GM12878 (cell line): Measurements from ENCODE around the gene SENP1. TPM values are rescaled to one million over a fixed set of nuclear protein-coding genes. Genes with fewer than 3 reads are reported as not detected.

ENCODE experiments used
- ATAC-seq: fragments of 200-7000 bp; cut with Tn5 transposase; 3 replicates; pipeline ENCODE4 v1.9.1; 2020; ENCODE audit warnings: mild to moderate bottlenecking, moderate library complexity
- BruUV-seq: library from RNA; stranded (reverse); fragments of 400-500 nt; replicated peaks from 2 replicates; lab custom pipeline; 2021; lab: Mats Ljungman, UMichigan
- CTCF ChIA-PET: fragments of 300-600 bp; sonication (Branson Sonifier 250); formaldehyde crosslinking; extraction: SDS; loops from one replicate; lab custom pipeline; 2021; ENCODE audit warnings: inconsistent platforms; lab: Yijun Ruan, JAX
- POLR2A ChIA-PET: fragments of 350-600 bp; formaldehyde crosslinking; extraction: SDS; loops from one replicate; lab custom pipeline; 2021; ENCODE audit warnings: inconsistent platforms; lab: Charles Lee
- RAD21 ChIA-PET: fragments of 300-600 bp; sonication (Branson Sonifier 250); formaldehyde crosslinking; loops from one replicate; lab custom pipeline; 2023; ENCODE audit warnings: antibody characterized with exemption; ENCODE audit not compliant: unreplicated experiment; lab: Charles Lee
- SMC1A ChIA-PET: fragments of 300-600 bp; sonication (Branson Sonifier 250); formaldehyde crosslinking; loops from one replicate; lab custom pipeline; 2023; ENCODE audit not compliant: unreplicated experiment, uncharacterized antibody; lab: Charles Lee
- DNase-seq: peaks from one replicate; pipeline ENCODE4 v3.0.0-alpha.2; 2011; ENCODE audit warnings: low read depth, low spot score
- FAIRE-seq: peaks from 3 replicates; lab custom pipeline; 2011; peaks lifted over from hg19 to GRCh38; lab: Jason Lieb, UNC
- H2AFZ ChIP-seq: 2 replicates; pipeline ENCODE4 v1.6.0; 2011; ENCODE audit warnings: low read depth, low read length, control low read depth; ENCODE audit not compliant: control insufficient read depth
- H3K27ac ChIP-seq: 2 replicates; pipeline ENCODE4 v1.5.1; 2011; ENCODE audit warnings: control low read depth; ENCODE audit not compliant: control insufficient read depth, insufficient read depth
- H3K27me3 ChIP-seq, 2 experiments: replicated peaks in 1 of 2; 2 replicates each; pipeline versions ENCODE4 v1.6.0 to v1.6.1; 2011; ENCODE audit warnings: low read length in 1 of 2; ENCODE audit not compliant: control insufficient read depth in 2 of 2, insufficient read depth in 2 of 2
- H3K36me3 ChIP-seq, 2 experiments: 2 replicates each; pipeline ENCODE4 v1.5.1; 2011; ENCODE audit warnings: low read length in 1 of 2; ENCODE audit not compliant: control insufficient read depth in 2 of 2, insufficient read depth in 2 of 2
- H3K4me1 ChIP-seq: 2 replicates; pipeline ENCODE4 v1.6.1; 2011; ENCODE audit warnings: mild to moderate bottlenecking, low read length, moderate library complexity, mixed read lengths; ENCODE audit not compliant: control insufficient read depth, insufficient read depth
- H3K4me2 ChIP-seq: 2 replicates; pipeline ENCODE4 v1.6.0; 2011; ENCODE audit warnings: control low read depth; ENCODE audit not compliant: control insufficient read depth, insufficient read depth
- H3K4me3 ChIP-seq: fragments of 200-600 bp; sonication (generic); 2 replicates; pipeline ENCODE4 v1.5.1; 2016
- H3K79me2 ChIP-seq: 2 replicates; pipeline ENCODE4 v1.6.0; 2011; ENCODE audit warnings: low read length; ENCODE audit not compliant: control insufficient read depth, insufficient read depth
- H3K9ac ChIP-seq: 2 replicates; pipeline ENCODE4 v1.8.0; 2011; ENCODE audit warnings: low read length, control low read depth, mixed read lengths; ENCODE audit not compliant: control insufficient read depth, insufficient read depth
- H3K9me3 ChIP-seq: replicated peaks from 3 replicates; pipeline ENCODE4 v1.5.1; 2011; ENCODE audit warnings: mild to moderate bottlenecking, low read length; ENCODE audit not compliant: control insufficient read depth, insufficient read depth
- H4K20me1 ChIP-seq: 2 replicates; pipeline ENCODE4 v1.6.0; 2011; ENCODE audit not compliant: control insufficient read depth, insufficient read depth
- ATF3 ChIP-seq: IDR thresholded peaks from 2 replicates; pipeline ENCODE4 v1.6.1; 2011; ENCODE audit warnings: low read depth, mild to moderate bottlenecking, low read length, moderate library complexity, borderline replicate concordance; ENCODE audit errors: extremely low read depth
- CEBPZ ChIP-seq: fragments of 150-350 bp; IDR thresholded peaks from 2 replicates; pipeline ENCODE4 v1.6.1; 2016; ENCODE audit warnings: low read depth, low read length
- HSF1 ChIP-seq: fragments of 150-350 bp; IDR thresholded peaks from 2 replicates; pipeline ENCODE4 v1.6.1; 2014; ENCODE audit warnings: mild to moderate bottlenecking, low read depth, low read length
- NRF1 ChIP-seq: conservative IDR thresholded peaks from 2 replicates; pipeline ENCODE4 v1.6.1; 2011; ENCODE audit warnings: mild to moderate bottlenecking, low read depth, low read length, improper control_type of control experiment
- PAX5 ChIP-seq: IDR thresholded peaks from 2 replicates; pipeline ENCODE4 v1.6.1; 2011; ENCODE audit warnings: low read depth, low read length, borderline replicate concordance
- SUPT20H ChIP-seq: IDR thresholded peaks from 2 replicates; pipeline ENCODE4 v1.6.1; 2011; ENCODE audit warnings: low read depth, mild to moderate bottlenecking, low read length, moderate library complexity, borderline replicate concordance; ENCODE audit not compliant: control insufficient read depth
- TCF12 ChIP-seq: IDR thresholded peaks from 2 replicates; pipeline ENCODE4 v1.6.1; 2011; ENCODE audit warnings: low read depth, mild to moderate bottlenecking, low read length
- ZNF24 ChIP-seq: fragments of 450-650 bp; IDR thresholded peaks from 2 replicates; pipeline ENCODE4 v1.6.1; 2017; ENCODE audit warnings: antibody characterized with exemption, mild to moderate bottlenecking
- WGBS: methylation state at CpG from one replicate; pipeline ENCODE4 v1.1.6; 2016; ENCODE audit warnings: low lambda C conversion rate; ENCODE audit not compliant: insufficient replicate concordance, insufficient coverage; ENCODE audit errors: missing lambda C conversion rate; 5-methylcytosine and 5-hydroxymethylcytosine counted together
- in situ Hi-C: fragments of 300-500 bp; cut with MboI; formaldehyde crosslinking; loops from 9 replicates; pipeline ENCODE4 v1.14.3; 2018; ENCODE audit warnings: mixed read lengths
- intact Hi-C: fragments of 100-400 bp; cut with micrococcal nuclease; formaldehyde crosslinking; loops from one replicate; pipeline ENCODE4 v1.14.2; 2022; ENCODE audit not compliant: unreplicated experiment
- polyA plus RNA-seq, 11 experiments: library from polyadenylated mRNA; depleted of rRNA in 4 of 11; unstranded in 6 of 11; stranded (reverse) in 5 of 11; fragments of >200 nt; fragmentation: Nextera tagmentation in 4 of 11; fragmentation: Illumina TruSeq in 1 of 11; extraction: Ambion mirVana in 4 of 11; extraction: Trizol in 1 of 11; gene quantifications; 1 replicate in 1 of 11; 2 replicates in 10 of 11; pipeline versions ENCODE4 v1.2.1 to v1.2.3, GENCODE V29; 2011 to 2016; ENCODE audit warnings: inconsistent platforms in 2 of 11, missing spikeins in 2 of 11, low read depth in 1 of 11
- total RNA-seq, 4 experiments: library from RNA; depleted of rRNA in 3 of 4; stranded (reverse); fragments of >200 nt in 3 of 4; fragmentation: Illumina TruSeq in 1 of 4; extraction: Trizol in 1 of 4; gene quantifications; 2 replicates each; pipeline versions ENCODE4 v1.2.1 to v1.2.3, GENCODE V29; 2013 to 2021

SENP1 gene
- total and polyA plus RNA-seq, 10 of the 15 experiments (the other 5 are each of a cell fraction or from before 2014, with no cell fraction given), result 8.1 to 52.4 (median 26.1) TPM

- 39% methylated on average over 8 of the region's 8 CpGs for WGBS
- BruUV-seq, result no TSS peak
- RAD21 ChIA-PET, result no interaction called here
Observed at GRCh38 chr12:48034835-48035805, 70.8 kb downstream of the SENP1 start.

GRCh38 chr12:48033451-48033850 lies 72.4 kb downstream of the SENP1 start:
- no peaks in the 10 kb centered on the region for H3K27me3 ChIP-seq
- H3K9me3 ChIP-seq, result no peaks in the 10 kb centered on the region
- ChIA-PET SMC1A (no interaction called here), CTCF (no interaction called here), POLR2A (no interaction called here), RAD21 (no interaction called here)
- no TSS peak for BruUV-seq
- intact Hi-C loops (no loop called here), in situ Hi-C loops (no loop called here)
- no peak overlapping the region for H3K27ac ChIP-seq
- DNase-seq (no peak), FAIRE-seq (no peak), ATAC-seq (no peak)
- no peak overlapping the region for H3K9ac ChIP-seq
- WGBS, result 100% methylated on average over 1 of the region's 1 CpG
- H3K4me2 ChIP-seq, result no peak overlapping the region
- no peak for TF ChIP-seq ATF3
- no peak for TF ChIP-seq HSF1
- no peak for TF ChIP-seq CEBPZ
- no peak for TF ChIP-seq TCF12
- no peak for TF ChIP-seq SUPT20H
- no peak for TF ChIP-seq ZNF24
- no peaks in the 10 kb centered on the region for H4K20me1 ChIP-seq
- H3K4me3 ChIP-seq, result no peak overlapping the region
- no peaks in the 10 kb centered on the region for H3K4me1 ChIP-seq
- no peaks in the 10 kb centered on the region for H3K36me3 ChIP-seq
- H2AFZ ChIP-seq, result no peak overlapping the region
- no peaks in the 10 kb centered on the region for H3K79me2 ChIP-seq

More at GRCh38 chr12:48034835-48035805, 70.8 kb downstream of the SENP1 start:
- no peak overlapping the region for H2AFZ ChIP-seq
- TF ChIP-seq NRF1 (no peak), PAX5 (no peak)
- no peak overlapping the region for H3K4me2 ChIP-seq
- no peaks in the 10 kb centered on the region for H3K79me2 ChIP-seq
- H3K27me3 ChIP-seq, result no peaks in the 10 kb centered on the region
- POLR2A ChIA-PET, result no interaction called here
- no peaks in the 10 kb centered on the region for H4K20me1 ChIP-seq
- CTCF ChIA-PET, result no interaction called here
- no peaks in the 10 kb centered on the region for H3K36me3 ChIP-seq
- SMC1A ChIA-PET, result interaction anchor here (1.2 kb wide), 1 partner anchor 12 kb away, joined by 3 read pairs; no protein-coding TSS in a partner anchor
- DNase-seq (no peak), ATAC-seq (no peak), FAIRE-seq (no peak)
- no peaks in the 10 kb centered on the region for H3K9me3 ChIP-seq
- no peaks in the 10 kb centered on the region; the same call in 1 of the 2 replicates for H3K4me1 ChIP-seq
- in situ Hi-C loops (no loop called here), intact Hi-C loops (no loop called here)
- H3K27ac ChIP-seq, result no peak overlapping the region
- no peak overlapping the region for H3K9ac ChIP-seq
- no peak overlapping the region for H3K4me3 ChIP-seq
